Activated CD4-positive, CD25-positive, alpha-beta regulatory T cell treated with anti-CD3 and anti-CD28 coated beads, Interleukin-2, amount 50 U/mL, for 72 hours (primary cell): ENCODE data around the gene IPO9.
"Not testable (repeated sequence)": the region's sequence is repeated elsewhere in the genome, so short reads cannot be mapped to it uniquely, and the experiment has no call there.

Experiments
- DNase-seq: peaks from one replicate; pipeline ENCODE4 v3.0.0; 2021

Gene IPO9

GRCh38 chr1:201889090-201889968, 60.4 kb downstream of the IPO9 start:
- no peak for DNase-seq

DNA sequence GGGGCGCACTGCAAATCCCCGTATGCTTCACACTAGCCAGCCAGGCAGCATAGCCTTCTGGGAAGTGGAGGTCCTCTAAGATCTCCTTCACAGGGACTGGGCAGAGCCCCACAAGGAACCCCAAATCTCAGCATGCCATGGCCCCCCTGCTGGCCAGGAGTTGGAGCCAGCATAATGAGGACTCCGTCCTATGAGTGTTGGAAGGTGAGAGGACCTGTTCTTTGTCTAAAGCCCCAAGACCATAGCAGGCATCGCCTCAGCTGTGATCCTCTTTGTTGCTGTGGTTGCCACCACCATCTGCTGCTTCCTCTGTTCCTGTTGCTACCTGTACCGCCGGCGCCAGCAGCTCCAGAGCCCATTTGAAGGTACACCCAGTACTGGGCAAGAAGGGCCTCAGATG, 61.3 kb downstream of the IPO9 start:
- DNase-seq, result no peak

DNA sequence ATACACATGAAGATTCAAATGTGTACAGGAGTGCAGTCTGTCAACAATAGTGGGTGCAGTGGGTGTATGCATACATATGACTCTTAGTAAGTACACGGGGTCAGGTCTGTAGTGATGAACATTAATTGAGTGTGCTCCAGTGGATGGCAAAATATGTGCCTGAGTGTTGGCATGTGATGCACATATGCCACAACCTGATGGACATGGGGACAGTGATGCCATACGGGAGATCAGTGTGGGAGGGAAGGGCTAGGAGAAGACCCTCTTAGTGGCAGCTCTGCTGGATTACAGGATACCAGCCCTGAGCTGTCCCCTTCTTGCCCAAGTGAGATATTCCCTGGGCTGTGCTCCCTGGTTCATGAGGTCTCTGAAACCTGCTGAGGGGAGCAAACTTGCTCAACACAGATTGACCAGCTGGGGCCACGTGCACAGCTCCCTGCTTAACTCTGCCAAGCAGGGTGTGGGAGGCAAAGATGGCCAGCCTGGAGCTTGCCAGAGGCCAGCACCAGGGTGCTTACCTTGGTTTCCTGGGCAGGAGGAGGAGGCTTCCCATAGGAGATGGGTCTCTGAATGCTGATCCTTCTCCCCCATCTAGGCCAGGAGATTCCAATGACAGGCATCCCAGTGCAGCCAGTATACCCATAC, 62.0 kb downstream of the IPO9 start:
- DNase-seq, result no peak

DNA sequence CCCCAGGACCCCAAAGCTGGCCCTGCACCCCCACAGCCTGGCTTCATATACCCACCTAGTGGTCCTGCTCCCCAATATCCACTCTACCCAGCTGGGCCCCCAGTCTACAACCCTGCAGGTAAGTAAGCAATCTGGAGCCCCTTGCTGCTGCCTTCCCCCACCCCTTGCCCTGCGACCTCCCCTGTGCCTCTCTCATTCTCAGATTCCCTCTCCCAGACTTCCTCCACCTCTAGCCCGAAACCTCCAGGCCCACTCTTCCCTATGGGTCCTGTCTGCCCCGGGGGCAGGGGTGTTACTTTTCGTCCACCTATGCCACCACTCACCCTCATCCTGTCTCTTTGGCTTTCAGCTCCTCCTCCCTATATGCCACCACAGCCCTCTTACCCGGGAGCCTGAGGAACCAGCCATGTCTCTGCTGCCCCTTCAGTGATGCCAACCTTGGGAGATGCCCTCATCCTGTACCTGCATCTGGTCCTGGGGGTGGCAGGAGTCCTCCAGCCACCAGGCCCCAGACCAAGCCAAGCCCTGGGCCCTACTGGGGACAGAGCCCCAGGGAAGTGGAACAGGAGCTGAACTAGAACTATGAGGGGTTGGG, 62.6 kb downstream of the IPO9 start:
- DNase-seq, result no peak

DNA sequence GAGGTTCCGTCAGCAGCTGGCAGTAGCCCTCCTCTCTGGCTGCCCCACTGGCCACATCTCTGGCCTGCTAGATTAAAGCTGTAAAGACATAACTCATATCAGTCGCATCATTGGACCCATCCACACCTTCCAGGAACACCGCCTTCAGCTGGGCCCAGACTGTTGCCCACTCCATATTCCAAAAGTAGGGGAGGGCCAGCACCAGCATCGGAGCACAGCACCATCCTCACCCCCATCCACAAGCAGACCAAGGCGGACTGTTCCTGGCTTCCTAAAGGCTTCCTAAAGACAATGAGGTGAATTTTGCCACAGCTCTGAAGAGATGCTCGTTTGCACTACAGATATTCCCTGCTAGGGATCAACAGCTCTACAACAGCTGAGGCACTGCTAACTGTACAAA, 63.3 kb downstream of the IPO9 start:
- DNase-seq, result no peak

- DNase-seq, result no peak
These were observed 64.5 kb downstream of the IPO9 start for GRCh38 chr1:201893431-201893830.

GRCh38 chr1:201894343-201895119, 65.6 kb downstream of the IPO9 start:
- DNase-seq, result no peak

DNA sequence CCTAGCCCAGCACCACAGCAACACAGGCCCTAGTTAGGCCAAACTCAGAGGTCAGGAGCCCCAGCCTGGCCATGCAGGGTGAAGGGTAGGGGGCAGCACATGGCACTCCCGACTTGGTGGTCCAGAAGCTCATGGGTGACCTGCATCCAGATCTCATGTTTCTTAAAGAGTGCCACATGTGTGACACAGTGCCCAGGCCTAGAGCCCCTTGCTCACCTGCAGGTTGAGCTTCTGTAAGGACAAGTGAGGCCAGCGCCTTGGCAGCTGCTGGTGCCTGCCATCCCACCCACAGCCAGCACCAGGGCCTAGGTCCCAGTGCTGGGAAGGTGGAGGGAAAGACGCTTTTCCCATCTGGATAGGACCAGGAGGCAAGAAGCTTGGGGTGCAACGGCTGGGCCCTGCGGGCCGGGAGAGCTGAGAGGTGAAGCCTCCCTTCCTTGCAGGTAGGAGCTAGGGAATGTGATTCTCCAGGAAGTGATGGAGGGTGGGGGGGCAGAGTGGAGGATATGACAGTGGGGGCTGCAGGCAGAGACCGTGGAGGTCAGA, 66.2 kb downstream of the IPO9 start:
- no peak for DNase-seq

DNA sequence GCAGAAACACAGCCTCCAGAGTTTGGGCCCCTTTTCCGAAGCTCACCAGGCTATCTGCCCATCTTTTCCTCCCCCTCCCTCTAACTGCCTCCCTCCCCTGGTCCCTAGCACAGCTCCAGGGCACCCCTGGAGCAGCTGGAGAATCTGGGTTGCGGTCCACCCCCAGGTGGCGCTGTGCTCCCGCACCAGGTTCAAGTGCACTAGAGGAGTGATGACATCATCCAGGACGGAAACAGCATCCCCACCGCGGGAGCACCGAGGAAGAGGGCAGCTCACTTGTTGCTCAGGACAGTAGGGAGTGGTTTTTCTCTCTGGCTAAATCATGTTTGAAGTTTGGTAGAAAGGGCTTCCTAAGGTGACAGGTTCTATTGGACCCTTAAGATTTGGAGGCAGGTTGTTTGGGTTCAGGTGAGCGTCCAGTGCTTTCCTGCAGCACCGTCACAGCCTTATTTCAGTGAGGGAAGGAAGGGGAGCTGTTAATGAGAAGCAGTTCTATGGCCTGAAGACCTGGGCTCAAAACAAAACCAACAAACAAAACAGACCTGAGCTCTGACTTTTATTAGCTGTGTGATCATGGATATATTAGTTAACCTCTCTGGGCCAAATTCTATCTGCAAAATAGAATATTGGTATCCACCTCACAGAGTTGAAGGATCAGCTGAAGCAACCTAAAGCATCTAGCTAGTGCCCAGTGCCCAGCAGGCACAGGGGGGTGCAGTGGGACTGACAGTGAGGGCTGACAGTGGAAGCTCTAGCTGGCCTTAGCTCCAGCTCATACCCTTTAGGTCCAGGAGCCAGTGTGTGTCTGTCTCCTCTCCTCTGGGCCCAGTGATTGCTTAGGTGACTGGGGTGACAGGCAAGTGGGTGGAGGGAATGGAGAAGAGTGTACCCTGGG, 67.2 kb downstream of the IPO9 start:
- DNase-seq, result peak; percentile 89

DNA sequence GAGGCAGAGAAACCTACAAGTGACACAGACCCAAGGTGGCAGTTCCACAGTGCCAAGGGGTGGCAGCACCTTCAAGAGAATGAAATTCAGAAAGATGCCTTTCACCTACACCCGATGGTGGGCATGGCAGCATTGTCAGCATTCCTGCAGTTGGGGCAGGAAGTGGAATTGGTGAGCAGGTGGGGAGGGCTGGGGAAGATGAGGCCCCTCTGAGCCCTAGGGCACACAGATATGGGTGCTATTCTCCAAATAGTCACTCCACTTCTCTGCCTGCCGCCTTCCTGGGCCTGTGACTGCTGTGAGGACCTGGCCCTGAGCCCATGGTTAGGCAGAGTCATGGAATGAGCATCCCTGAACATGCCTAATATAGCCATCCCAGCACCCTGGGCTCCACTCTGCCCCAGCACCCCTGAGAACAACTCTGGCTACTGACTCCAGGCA, 68.0 kb downstream of the IPO9 start:
- DNase-seq, result no peak

DNA sequence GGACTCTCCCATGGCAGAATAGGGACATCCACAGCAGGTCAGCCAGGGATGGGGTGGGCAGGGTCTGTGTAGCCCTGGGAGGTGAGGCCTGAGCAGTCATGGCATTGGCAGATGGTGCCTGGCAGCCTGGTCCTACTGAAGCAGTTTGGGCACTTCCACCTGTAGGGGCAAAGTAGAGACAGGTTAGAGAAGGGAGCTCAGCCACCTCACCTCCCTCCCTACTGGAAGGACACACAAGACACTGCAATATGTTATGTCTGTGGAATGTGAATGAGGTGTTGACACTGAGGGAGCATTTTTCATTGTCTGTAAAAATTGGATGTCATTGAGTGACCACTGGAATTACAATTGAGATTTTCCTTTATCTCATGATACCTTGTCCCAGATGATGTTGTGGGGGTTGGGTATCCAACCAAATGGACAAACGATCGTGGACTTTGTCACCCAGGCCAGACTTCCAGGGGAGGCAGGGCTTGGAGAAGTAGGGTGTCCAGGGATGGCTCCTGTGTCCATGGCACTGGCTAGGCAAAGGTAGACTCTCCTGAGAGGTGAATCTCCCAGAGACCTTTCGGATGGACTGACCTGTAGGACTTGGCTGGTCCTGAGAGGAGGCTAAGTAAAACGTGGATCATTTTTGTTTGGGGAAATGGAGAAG, 69.4 kb downstream of the IPO9 start:
- no peak for DNase-seq

DNA sequence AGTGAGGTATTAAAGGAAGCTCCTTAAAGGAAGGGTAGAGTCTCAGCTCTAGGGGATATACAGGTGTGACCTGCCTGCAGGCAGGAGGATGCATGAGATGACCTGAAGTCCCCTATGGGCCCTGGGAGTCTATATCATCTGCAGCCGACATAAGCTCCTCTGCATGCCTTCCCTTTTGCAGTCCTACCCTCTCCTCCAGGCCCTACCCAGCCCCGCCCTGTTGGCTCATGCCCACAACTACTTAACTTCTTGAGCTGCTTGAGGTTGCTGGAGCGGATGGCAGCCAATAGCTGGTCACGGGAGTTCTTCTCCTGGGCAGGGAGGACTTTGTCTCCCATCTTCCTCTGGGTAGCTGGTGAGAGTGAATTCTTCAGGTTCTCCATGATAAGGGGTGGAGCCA, 70.0 kb downstream of the IPO9 start:
- no peak for DNase-seq

DNA sequence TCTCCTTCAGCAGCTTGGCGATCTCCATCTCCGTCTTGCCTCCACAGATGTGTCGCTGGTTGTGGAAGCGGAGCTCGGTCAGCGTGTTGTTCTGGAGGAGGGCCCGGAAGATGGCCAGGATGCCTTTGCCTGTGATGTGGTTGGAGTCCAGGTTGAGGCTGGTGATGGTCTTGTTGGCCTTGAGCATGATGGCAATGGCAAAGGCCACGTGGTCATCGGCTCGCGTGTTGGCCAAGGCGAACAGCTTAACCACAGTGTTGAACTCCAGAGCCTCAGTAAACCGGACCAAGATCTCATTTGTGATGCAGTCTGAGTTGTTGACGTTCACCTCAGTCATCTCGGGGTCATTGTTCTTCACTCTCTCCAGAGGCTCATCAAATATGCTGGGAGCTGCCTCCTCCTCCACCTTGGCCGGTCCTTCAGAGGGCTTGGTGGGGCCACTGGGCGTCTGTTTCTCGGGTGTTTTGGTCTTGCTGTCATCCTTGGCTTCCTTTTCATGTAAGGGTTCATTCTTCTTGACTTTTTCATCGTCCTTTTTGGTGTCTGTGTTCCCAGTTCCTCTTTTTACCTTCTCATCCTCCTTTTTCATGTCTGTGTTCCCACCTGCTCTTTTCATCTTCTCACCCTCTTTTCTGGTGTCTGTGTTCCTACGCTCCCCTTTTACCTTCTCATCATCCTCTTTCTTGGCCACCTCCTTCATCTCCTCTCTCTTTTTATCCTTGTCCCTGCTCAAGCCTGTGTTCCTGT, 70.9 kb downstream of the IPO9 start:
- DNase-seq, result no peak

DNA sequence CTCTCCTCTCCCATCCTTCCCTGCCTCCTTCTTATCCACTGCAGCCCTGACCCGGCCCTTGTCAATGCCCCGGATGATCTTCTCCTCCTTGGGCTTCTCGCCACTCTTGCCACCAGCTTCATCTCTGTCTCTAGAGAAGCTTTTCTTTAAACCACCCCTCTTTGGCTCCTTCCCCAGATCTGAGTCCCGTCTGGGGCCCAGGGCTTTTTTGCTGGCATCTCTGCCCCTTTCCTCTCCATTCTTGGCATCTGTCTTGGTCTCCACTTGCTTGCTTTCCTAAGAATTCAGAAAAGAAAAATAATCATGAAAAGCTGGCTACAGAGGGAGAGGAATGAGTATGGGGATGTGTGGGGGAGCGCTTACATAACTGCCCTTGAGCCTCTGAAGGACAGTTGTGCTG, 71.5 kb downstream of the IPO9 start:
- DNase-seq, result no peak

DNA sequence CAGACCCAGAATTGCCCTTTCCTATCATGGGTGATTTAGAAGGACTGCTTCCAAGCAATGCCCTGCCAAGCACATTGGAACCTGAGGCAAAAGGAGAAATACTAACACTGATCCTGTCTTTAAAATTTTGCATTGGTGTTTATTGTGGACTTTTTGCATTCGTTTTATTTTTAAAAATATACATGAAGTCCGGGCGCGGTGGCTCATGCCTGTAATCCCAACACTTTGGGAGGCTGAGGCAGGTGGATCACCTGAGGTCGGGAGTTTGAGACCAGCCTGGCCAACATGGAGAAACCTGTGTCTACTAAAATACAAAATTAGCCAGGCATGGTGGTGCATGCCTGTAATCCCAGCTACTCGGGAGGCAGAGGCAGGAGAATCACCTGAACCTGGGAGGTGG, 72.1 kb downstream of the IPO9 start:
- DNase-seq, result not testable (repeated sequence)

GRCh38 chr1:201902198-201902597, 73.2 kb downstream of the IPO9 start:
- no peak for DNase-seq

DNA sequence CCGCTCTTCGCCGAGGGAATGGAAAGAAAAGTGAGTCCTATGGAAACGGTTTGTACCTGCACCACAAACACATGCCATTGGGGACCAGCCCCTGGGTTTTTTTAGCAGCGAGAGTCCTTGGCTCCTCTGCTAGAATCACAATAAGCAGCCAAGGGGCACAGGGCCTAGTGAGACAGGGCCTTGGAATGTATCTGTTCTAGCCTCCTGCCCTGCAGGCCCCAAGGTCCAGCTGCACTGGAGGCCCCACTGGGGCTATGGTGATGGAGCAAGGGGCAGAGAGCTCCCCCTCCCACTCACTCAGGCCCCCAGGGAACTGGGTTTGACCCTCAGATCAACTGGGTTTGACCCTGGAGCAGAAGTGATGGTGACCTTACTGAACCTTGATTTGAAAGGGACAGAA, 74.2 kb downstream of the IPO9 start:
- DNase-seq, result no peak

- no peak for DNase-seq
These were observed 75.6 kb downstream of the IPO9 start for GRCh38 chr1:201904579-201904978.

DNA sequence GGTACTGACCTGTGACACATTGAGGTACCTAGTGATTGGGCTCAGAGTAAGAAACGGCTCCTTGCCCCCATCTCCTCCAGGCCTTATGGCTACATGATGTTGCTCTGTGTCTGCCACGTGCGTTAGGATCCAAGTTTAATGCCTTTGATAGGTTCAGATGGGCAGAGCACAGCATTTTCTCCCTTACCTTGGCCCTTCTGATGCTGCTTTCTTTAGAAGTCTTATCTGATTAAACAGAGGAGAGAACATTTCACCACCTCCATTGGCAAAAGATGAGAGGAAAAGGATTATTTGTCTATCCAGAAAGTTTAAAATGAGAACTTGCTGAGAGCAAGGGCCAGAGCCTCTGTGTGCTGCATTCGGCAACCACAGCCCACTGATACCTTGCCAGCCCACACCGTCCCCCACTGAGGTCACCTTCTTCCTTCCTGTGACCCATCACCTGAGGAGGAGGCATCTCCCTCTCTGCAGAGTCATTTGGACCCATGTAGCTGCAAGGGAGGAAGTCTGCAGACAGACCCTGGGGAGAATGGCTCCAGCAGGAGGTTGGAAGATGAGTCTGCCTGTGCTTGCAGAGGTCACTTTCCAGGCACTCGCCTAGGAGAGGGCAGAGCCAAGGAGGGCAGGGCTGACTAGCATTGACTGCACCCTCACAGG, 76.4 kb downstream of the IPO9 start:
- no peak for DNase-seq

GRCh38 chr1:201906336-201906735, 77.4 kb downstream of the IPO9 start:
- DNase-seq, result no peak
